ENCODE results near the gene ANO6.

DNA sequence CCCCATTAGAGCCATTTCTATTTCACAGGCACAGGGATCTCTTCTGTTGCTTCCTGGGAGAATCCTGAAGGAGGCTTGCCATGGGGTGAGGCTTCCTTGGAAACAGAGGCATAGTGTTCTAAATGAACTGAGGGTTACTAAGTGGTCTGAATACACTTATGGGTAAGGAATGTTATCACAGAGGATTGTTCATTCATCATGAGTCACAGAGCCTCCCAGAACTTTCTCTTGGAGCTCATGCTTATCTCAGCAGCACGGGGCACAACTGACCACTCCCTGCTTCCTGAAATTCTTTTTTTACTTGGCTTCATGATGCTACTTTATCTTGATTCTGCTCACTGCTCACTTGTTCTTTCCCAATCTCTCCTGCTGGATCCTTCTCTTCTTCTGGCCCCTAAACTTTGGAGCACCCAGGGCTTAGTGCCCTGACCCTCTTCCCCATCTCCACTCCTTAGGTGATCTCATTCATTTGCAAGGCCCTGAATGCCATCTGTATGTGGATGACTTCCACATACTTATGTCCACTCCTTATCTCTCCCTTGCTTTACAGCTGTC, 57.9 kb downstream of the ANO6 start:
- TF ChIP-seq, protein P1, sequence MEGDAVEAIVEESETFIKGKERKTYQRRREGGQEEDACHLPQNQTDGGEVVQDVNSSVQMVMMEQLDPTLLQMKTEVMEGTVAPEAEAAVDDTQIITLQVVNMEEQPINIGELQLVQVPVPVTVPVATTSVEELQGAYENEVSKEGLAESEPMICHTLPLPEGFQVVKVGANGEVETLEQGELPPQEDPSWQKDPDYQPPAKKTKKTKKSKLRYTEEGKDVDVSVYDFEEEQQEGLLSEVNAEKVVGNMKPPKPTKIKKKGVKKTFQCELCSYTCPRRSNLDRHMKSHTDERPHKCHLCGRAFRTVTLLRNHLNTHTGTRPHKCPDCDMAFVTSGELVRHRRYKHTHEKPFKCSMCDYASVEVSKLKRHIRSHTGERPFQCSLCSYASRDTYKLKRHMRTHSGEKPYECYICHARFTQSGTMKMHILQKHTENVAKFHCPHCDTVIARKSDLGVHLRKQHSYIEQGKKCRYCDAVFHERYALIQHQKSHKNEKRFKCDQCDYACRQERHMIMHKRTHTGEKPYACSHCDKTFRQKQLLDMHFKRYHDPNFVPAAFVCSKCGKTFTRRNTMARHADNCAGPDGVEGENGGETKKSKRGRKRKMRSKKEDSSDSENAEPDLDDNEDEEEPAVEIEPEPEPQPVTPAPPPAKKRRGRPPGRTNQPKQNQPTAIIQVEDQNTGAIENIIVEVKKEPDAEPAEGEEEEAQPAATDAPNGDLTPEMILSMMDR (IDR thresholded peaks at IDR 0.05 in 8 of 11, conservative IDR thresholded peaks at IDR 0.05 in 3 of 11), result no peak
- TF ChIP-seq POLR2A (IDR thresholded peaks at IDR 0.05) (no peak), POLR2AphosphoS5 (IDR thresholded peaks at IDR 0.05) (no peak)
